Neural cell (in vitro differentiated cells): Measurements from ENCODE around the gene LPIN3. TPM values are rescaled to one million over a fixed set of nuclear protein-coding genes. Genes with fewer than 3 reads are reported as not detected.

Experiments used
- H2AFZ ChIP-seq: fragments of 200-600, 300-800 bp; sonication (generic), shearing (Covaris generic); 2 replicates; pipeline ENCODE4 v1.6.0; 2014; ENCODE audit warnings: low read depth, mild to moderate bottlenecking, antibody characterized with exemption, low read length, moderate library complexity
- H3F3A ChIP-seq: fragments of 200-600 bp; shearing (Covaris generic); 2 replicates; pipeline ENCODE4 v1.6.1; 2016; ENCODE audit warnings: mild to moderate bottlenecking, moderate library complexity, mixed read lengths, antibody characterized with exemption, low read length; ENCODE audit not compliant: insufficient read depth, poor library complexity, severe bottlenecking
- H3K27ac ChIP-seq: fragments of 200-600, 300-800 bp; sonication (generic), shearing (Covaris generic); 2 replicates; pipeline ENCODE4 v1.5.1; 2014; ENCODE audit warnings: mild to moderate bottlenecking, low read length, moderate library complexity
- H3K27me3 ChIP-seq: fragments of 300-800, 200-600 bp; sonication (generic), shearing (Covaris generic); 2 replicates; pipeline ENCODE4 v1.6.0; 2014; ENCODE audit warnings: mild to moderate bottlenecking, low read depth, low read length, moderate library complexity; ENCODE audit not compliant: insufficient read depth
- H3K36me3 ChIP-seq: fragments of 300-800, 200-600 bp; sonication (generic), shearing (Covaris generic); 2 replicates; pipeline ENCODE4 v1.5.1; 2014; ENCODE audit warnings: mild to moderate bottlenecking, antibody characterized with exemption, low read length, moderate library complexity; ENCODE audit not compliant: insufficient read depth
- H3K4me2 ChIP-seq: fragments of 300-800, 200-600 bp; sonication (generic), shearing (Covaris generic); 2 replicates; pipeline ENCODE4 v1.6.0; 2014; ENCODE audit warnings: mild to moderate bottlenecking, low read length
- H3K4me3 ChIP-seq: fragments of 300-800, 200-600 bp; sonication (generic), shearing (Covaris generic); 2 replicates; pipeline ENCODE4 v1.5.1; 2014; ENCODE audit warnings: mild to moderate bottlenecking, low read length, moderate library complexity
- H3K79me2 ChIP-seq: fragments of 200-600 bp; shearing (Covaris generic); replicated peaks from 2 replicates; pipeline ENCODE4 v1.6.0; 2014; ENCODE audit warnings: mild to moderate bottlenecking, low read length, moderate library complexity; ENCODE audit not compliant: insufficient read depth
- H3K9ac ChIP-seq: fragments of 300-800, 200-600 bp; sonication (generic), shearing (Covaris generic); 2 replicates; pipeline ENCODE4 v1.6.1; 2016; ENCODE audit warnings: mild to moderate bottlenecking, low read length, mixed read lengths
- H3K9me2 ChIP-seq: fragments of 200-600 bp; shearing (Covaris generic); 2 replicates; pipeline ENCODE4 v1.6.1; 2016; ENCODE audit warnings: mild to moderate bottlenecking, low read length, mixed read lengths; ENCODE audit not compliant: insufficient read depth
- H3K9me3 ChIP-seq: fragments of 200-600, 300-800 bp; sonication (generic), shearing (Covaris generic); 2 replicates; pipeline ENCODE4 v1.6.1; 2016; ENCODE audit warnings: mild to moderate bottlenecking, mixed run types, low read length, moderate library complexity, mixed read lengths
- H4K20me1 ChIP-seq: fragments of 200-600 bp; shearing (Covaris generic); 2 replicates; pipeline ENCODE4 v1.6.1; 2016; ENCODE audit warnings: mild to moderate bottlenecking, mixed run types; ENCODE audit not compliant: insufficient read depth
- EP300 ChIP-seq: fragments of 450-650 bp; conservative IDR thresholded peaks from 2 replicates; pipeline ENCODE4 v1.6.1; 2014; ENCODE audit warnings: antibody characterized with exemption, mild to moderate bottlenecking, moderate library complexity; ENCODE audit not compliant: poor library complexity, severe bottlenecking
- EZH2 ChIP-seq: fragments of 200-600, 300-800 bp; shearing (Covaris generic), sonication (generic); IDR thresholded peaks from 2 replicates; pipeline ENCODE4 v1.6.1; 2014; ENCODE audit warnings: antibody characterized with exemption, low read length, borderline replicate concordance, mild to moderate bottlenecking; ENCODE audit not compliant: insufficient read depth, poor library complexity, severe bottlenecking
- MXI1 ChIP-seq: fragments of 450-650 bp; conservative IDR thresholded peaks from 2 replicates; pipeline ENCODE4 v1.6.1; 2014; ENCODE audit warnings: antibody characterized with exemption, mild to moderate bottlenecking; ENCODE audit not compliant: poor library complexity, severe bottlenecking
- POLR2AphosphoS5 ChIP-seq: IDR thresholded peaks from 2 replicates; pipeline ENCODE4 v1.6.1; 2012
- RAD21 ChIP-seq: fragments of 450-650 bp; conservative IDR thresholded peaks from 2 replicates; pipeline ENCODE4 v1.6.1; 2014; ENCODE audit warnings: antibody characterized with exemption, mild to moderate bottlenecking, moderate library complexity
- SMC3 ChIP-seq: fragments of 450-650 bp; conservative IDR thresholded peaks from 2 replicates; pipeline ENCODE4 v1.6.1; 2014; ENCODE audit warnings: antibody characterized with exemption, mild to moderate bottlenecking, moderate library complexity; ENCODE audit not compliant: poor library complexity
- TAF1 ChIP-seq: IDR thresholded peaks from 2 replicates; pipeline ENCODE4 v1.6.1; 2012; ENCODE audit warnings: low read depth
- polyA plus RNA-seq: library from polyadenylated mRNA; depleted of rRNA; stranded (reverse); fragments of >200 nt; gene quantifications from 2 replicates; pipeline ENCODE4 v1.2.3, GENCODE V29; 2014
- TF ChIP-seq, protein P1 (sequence below): IDR thresholded peaks from 2 replicates; pipeline ENCODE4 v1.6.1; 2012; ENCODE audit warnings: borderline replicate concordance
- TF ChIP-seq, protein P2 (sequence below): fragments of 450-650 bp; IDR thresholded peaks from 2 replicates; pipeline ENCODE4 v1.5.1; 2014; ENCODE audit warnings: antibody characterized with exemption, mild to moderate bottlenecking, moderate library complexity; ENCODE audit not compliant: poor library complexity, severe bottlenecking

Gene LPIN3
- polyA plus RNA-seq, 1 donor from 2014 or later: not detected

DNA sequence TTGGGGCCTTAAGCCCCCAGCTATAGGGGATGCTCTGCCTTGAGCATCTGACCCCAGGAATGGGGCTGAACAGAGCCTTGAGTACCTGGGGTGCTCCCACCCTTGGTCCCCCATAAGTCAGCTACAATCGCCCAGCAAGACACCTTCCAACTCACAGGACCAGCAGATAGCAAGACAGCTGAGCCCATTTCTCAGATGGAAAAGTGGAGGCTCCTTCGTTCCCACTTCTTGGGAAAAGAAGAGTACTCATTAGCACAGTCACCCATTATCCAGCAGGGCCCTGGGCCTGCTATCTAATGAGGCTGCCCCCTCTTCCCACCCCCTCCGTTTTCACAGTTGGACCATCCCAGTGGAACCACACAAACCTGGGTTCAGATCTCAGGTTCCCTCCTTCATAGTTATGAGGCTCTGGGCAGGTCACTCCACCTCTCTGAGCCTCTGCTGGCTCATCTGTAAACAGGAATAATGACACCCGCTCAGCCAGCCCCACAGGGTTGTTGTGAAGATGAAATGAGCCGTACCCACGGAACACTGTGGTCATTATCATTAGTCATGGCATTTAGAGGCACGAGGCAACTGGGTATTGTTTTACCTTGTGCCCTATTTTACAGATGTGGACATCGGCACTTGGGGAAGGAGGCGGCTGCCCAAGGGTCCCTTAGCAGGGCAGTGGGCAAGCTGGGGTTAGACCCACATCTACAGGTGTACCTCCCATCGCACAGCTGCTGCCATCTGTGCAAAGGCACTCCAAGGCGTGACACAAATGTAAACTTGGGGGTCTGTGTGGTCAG lies 4.5 kb downstream of the LPIN3 start:
- no peaks in the 10 kb centered on the region for H3K27me3 ChIP-seq
- H3K4me2 ChIP-seq: no peak overlapping the region
- H2AFZ ChIP-seq: no peak overlapping the region
- no peak overlapping the region for H3K9ac ChIP-seq
- no peaks in the 10 kb centered on the region for H3F3A ChIP-seq
- H3K4me3 ChIP-seq: no peak overlapping the region
- no peak for TF ChIP-seq EZH2
- TF ChIP-seq MXI1: no peak
- TF ChIP-seq TAF1: no peak
- no peak for TF ChIP-seq RAD21
- TF ChIP-seq, protein P1, sequence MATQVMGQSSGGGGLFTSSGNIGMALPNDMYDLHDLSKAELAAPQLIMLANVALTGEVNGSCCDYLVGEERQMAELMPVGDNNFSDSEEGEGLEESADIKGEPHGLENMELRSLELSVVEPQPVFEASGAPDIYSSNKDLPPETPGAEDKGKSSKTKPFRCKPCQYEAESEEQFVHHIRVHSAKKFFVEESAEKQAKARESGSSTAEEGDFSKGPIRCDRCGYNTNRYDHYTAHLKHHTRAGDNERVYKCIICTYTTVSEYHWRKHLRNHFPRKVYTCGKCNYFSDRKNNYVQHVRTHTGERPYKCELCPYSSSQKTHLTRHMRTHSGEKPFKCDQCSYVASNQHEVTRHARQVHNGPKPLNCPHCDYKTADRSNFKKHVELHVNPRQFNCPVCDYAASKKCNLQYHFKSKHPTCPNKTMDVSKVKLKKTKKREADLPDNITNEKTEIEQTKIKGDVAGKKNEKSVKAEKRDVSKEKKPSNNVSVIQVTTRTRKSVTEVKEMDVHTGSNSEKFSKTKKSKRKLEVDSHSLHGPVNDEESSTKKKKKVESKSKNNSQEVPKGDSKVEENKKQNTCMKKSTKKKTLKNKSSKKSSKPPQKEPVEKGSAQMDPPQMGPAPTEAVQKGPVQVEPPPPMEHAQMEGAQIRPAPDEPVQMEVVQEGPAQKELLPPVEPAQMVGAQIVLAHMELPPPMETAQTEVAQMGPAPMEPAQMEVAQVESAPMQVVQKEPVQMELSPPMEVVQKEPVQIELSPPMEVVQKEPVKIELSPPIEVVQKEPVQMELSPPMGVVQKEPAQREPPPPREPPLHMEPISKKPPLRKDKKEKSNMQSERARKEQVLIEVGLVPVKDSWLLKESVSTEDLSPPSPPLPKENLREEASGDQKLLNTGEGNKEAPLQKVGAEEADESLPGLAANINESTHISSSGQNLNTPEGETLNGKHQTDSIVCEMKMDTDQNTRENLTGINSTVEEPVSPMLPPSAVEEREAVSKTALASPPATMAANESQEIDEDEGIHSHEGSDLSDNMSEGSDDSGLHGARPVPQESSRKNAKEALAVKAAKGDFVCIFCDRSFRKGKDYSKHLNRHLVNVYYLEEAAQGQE: no peak
- no peaks in the 10 kb centered on the region for H3K36me3 ChIP-seq
- H3K9me2 ChIP-seq: no peaks in the 10 kb centered on the region
- H3K79me2 ChIP-seq: no peaks in the 10 kb centered on the region
- H3K27ac ChIP-seq: no peak overlapping the region
- no peaks in the 10 kb centered on the region for H3K9me3 ChIP-seq
- no peaks in the 10 kb centered on the region for H4K20me1 ChIP-seq

DNA sequence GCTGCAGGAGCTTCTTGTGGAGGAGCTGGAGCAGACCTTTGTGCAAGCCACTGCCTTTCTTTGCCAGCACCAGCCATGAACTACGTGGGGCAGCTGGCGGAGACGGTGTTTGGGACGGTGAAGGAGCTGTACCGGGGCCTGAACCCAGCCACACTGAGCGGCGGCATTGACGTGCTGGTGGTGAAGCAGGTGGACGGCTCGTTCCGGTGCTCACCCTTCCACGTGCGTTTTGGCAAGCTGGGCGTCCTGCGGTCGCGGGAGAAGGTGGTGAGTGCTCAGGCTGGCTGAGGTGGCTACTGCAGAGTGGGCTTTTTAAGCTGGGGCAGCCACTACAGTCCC lies 5.1 kb downstream of the LPIN3 start:
- Histone ChIP-seq H2AFZ (no peak overlapping the region), H3K79me2 (no peaks in the 10 kb centered on the region)
- TF ChIP-seq TAF1: no peak
- TF ChIP-seq SMC3: no peak
- no peak for TF ChIP-seq MXI1
- no peak for TF ChIP-seq RAD21
- TF ChIP-seq EP300: no peak
- TF ChIP-seq, protein P2, sequence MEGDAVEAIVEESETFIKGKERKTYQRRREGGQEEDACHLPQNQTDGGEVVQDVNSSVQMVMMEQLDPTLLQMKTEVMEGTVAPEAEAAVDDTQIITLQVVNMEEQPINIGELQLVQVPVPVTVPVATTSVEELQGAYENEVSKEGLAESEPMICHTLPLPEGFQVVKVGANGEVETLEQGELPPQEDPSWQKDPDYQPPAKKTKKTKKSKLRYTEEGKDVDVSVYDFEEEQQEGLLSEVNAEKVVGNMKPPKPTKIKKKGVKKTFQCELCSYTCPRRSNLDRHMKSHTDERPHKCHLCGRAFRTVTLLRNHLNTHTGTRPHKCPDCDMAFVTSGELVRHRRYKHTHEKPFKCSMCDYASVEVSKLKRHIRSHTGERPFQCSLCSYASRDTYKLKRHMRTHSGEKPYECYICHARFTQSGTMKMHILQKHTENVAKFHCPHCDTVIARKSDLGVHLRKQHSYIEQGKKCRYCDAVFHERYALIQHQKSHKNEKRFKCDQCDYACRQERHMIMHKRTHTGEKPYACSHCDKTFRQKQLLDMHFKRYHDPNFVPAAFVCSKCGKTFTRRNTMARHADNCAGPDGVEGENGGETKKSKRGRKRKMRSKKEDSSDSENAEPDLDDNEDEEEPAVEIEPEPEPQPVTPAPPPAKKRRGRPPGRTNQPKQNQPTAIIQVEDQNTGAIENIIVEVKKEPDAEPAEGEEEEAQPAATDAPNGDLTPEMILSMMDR: no peak
- TF ChIP-seq, protein P1: no peak
- no peak for TF ChIP-seq POLR2AphosphoS5
- no peak for TF ChIP-seq EZH2

More for the DNA sequence above, 5.1 kb downstream of the LPIN3 start:
- no peaks in the 10 kb centered on the region for H3K9me3 ChIP-seq
- no peak overlapping the region for H3K4me3 ChIP-seq
- H3F3A ChIP-seq: no peaks in the 10 kb centered on the region
- H3K27ac ChIP-seq: no peak overlapping the region
- no peaks in the 10 kb centered on the region for H3K9me2 ChIP-seq
- H3K9ac ChIP-seq: no peak overlapping the region
- no peaks in the 10 kb centered on the region for H3K27me3 ChIP-seq
- no peaks in the 10 kb centered on the region for H4K20me1 ChIP-seq
- no peaks in the 10 kb centered on the region for H3K36me3 ChIP-seq
- no peak overlapping the region for H3K4me2 ChIP-seq
